Activated T-cell treated with anti-CD3 and anti-CD28 coated beads, Interleukin-2, amount 50 U/mL, for 72 hours (primary cell): Measurements from ENCODE around the gene AJM1. TPM values are rescaled to one million over a fixed set of nuclear protein-coding genes. Genes with fewer than 3 reads are reported as not detected.
"Not testable (repeated sequence)": the region's sequence is repeated elsewhere in the genome, so short reads cannot be mapped to it uniquely, and the experiment has no call there.

Source experiments
- ATAC-seq, 2 donors: fragments of 150-1000 bp; cut with Tn5 transposase; replicated peaks in 1 of 2; 2 replicates each; pipeline ENCODE4 v1.10.0; 2021; ENCODE audit warnings: moderate library complexity in 2 of 2, mild to moderate bottlenecking in 1 of 2
- DNase-seq, 2 donors: peaks; one replicate each; pipeline ENCODE4 v3.0.0; 2021 to 2022; ENCODE audit warnings: mixed read lengths in 1 of 2
- H3K27ac Mint-ChIP-seq: one replicate; pipeline ENCODE4 v1.8.0; 2022; ENCODE audit warnings: mild to moderate bottlenecking, moderate library complexity, mixed read lengths
- H3K27me3 Mint-ChIP-seq: one replicate; pipeline ENCODE4 v1.8.0; 2022; ENCODE audit warnings: low read depth, mixed read lengths
- H3K36me3 Mint-ChIP-seq, 2 donors: one replicate each; pipeline ENCODE4 v1.8.0; 2022; ENCODE audit warnings: mixed read lengths in 2 of 2, mild to moderate bottlenecking in 1 of 2; ENCODE audit not compliant: insufficient read depth in 2 of 2
- H3K4me1 Mint-ChIP-seq: one replicate; pipeline ENCODE4 v1.8.0; 2022; ENCODE audit warnings: low read depth, mixed read lengths
- H3K4me3 Mint-ChIP-seq, 2 donors: one replicate each; pipeline ENCODE4 v1.8.0; 2022; ENCODE audit warnings: mild to moderate bottlenecking in 2 of 2, mixed read lengths in 2 of 2, moderate library complexity in 2 of 2
- H3K9me3 Mint-ChIP-seq, 2 donors: one replicate each; pipeline ENCODE4 v1.8.0; 2022; ENCODE audit warnings: mixed read lengths in 2 of 2
- total RNA-seq, 2 donors: library from RNA; stranded (reverse); gene quantifications; one replicate each; pipeline ENCODE4 v1.2.3, GENCODE V29; 2022

Gene AJM1
- total RNA-seq, 2 donors from 2014 or later: 5.3 to 5.7 TPM

DNA sequence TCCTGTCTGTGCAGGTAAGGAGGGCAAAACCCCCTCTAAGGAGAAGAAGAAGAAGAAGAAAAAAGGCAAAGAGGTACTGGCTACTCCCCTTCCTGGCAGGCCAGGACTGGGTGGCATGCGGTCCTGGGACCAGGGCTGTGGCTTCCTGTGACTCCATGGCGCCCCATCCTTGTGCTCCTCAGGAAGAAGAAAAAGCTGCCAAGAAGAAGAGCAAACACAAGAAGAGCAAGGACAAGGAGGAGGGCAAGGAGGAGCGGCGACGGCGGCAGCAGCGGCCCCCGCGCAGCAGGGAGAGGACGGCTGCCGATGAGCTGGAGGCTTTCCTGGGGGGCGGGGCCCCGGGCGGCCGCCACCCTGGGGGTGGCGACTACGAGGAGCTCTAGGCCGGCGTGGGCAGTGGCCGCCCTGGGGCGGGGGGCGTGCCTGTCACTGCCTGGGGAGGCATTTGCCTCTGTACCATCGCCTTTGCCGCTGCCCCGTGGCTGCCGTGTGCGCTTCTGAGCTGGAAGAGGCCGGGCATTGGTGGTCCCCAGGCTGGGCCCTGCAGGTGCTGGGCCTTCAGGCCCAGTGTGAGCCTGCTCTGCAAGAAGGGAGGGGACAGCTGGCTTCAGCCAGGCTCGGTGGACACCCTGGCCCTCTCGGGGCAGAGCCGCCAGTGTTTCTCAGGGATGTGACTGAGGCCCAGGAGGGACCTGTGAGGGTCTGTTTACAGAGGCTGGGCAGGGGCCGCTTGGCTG is 2.0 kb upstream of the AJM1 start:
- H3K36me3 Mint-ChIP-seq: no peaks in the 10 kb centered on the region
- H3K27me3 Mint-ChIP-seq: no peaks in the 10 kb centered on the region
- H3K9me3 Mint-ChIP-seq: no peaks in the 10 kb centered on the region
- DNase-seq (no peak), ATAC-seq (no peak)
- H3K27ac Mint-ChIP-seq: no peak overlapping the region
- H3K4me1 Mint-ChIP-seq: peaks cover 18% of the 10 kb centered on the region
- H3K4me3 Mint-ChIP-seq: no peak overlapping the region

DNA sequence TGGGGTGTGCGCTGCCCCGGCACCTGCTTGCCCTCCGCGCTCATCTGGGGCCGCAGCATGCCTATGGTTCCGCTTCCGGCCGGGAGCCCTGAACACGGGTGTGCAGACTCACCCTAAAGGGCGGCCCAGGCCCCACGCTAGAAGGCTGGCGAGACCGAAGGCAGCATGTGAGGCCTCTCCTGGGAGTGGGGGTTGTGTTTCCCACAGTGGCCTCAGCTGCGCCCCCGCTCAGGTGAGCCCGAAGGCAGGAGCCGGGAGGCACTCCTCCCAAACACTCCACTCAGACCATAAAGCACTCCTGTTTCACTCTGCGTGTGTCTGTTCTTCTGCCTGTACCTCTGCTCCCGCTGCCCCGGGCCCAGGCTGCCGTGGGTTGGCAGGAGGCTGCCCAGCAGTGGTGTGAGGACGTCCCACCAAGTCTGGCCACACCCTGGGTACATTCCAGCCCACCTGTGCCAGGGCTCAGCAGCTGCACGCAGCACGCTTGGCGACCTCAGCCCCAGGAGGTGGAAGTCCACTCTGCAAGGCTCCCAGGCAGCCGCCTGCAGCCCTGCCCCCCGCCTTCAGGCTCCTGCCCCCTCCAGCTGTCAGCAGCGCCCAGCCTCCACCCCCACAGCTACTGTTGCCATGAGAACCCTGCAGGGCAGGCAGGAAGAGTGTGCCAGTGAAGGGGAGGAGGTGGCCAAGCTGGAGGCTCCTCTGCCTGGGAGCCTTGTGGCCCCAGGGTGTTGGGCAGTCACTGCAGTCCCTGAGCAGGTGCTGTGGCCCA is 1.2 kb upstream of the AJM1 start:
- ATAC-seq: no peak
- Mint-ChIP-seq H3K4me3 (no peak overlapping the region), H3K9me3 (no peaks in the 10 kb centered on the region), H3K4me1 (peaks cover 18% of the 10 kb centered on the region), H3K27ac (no peak overlapping the region), H3K36me3 (no peaks in the 10 kb centered on the region), H3K27me3 (no peaks in the 10 kb centered on the region)
- DNase-seq: no peak

DNA sequence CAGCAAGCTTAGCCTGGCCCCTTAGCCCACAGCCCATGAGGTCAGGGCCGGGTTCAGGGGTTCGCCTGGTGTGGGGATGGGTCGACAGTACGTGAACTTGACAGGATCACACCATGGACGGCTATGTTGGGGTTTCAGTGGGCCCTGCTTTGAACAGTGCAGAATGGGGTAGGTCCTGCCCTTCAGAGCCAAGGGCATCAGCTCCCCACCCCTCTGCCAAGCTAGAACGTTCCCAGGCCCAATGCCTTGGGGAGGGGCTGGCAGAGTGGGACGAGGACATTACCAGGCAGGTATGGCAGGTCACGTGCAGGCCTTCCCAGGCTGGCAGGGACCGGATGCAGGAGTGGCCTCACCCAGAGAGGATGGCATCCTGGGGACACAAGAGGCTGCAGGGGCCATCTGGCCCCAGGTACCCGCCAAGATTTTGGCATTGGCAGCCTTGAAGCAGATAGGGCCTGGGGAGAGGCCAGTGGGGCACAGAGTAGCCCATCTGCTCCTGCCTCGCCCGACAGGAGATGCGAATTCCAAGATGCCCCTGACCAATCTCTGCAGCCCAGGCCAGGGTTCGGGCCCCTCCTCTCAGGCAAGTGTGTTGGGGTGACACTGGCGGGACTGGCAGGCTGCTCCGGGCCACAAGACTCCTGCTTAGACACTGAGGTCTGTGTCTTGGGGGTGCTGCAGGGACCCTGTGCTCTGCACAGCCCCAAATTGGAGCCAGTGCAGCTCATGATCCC is 465 bp upstream of the AJM1 start:
- Mint-ChIP-seq H3K4me1 (peaks cover 18% of the 10 kb centered on the region), H3K4me3 (peak overlapping the region; percentile 87 to 93)
- DNase-seq, H3K9me3 Mint-ChIP-seq, H3K36me3 Mint-ChIP-seq, H3K27ac Mint-ChIP-seq, ATAC-seq, H3K27me3 Mint-ChIP-seq: not testable (repeated sequence)

DNA sequence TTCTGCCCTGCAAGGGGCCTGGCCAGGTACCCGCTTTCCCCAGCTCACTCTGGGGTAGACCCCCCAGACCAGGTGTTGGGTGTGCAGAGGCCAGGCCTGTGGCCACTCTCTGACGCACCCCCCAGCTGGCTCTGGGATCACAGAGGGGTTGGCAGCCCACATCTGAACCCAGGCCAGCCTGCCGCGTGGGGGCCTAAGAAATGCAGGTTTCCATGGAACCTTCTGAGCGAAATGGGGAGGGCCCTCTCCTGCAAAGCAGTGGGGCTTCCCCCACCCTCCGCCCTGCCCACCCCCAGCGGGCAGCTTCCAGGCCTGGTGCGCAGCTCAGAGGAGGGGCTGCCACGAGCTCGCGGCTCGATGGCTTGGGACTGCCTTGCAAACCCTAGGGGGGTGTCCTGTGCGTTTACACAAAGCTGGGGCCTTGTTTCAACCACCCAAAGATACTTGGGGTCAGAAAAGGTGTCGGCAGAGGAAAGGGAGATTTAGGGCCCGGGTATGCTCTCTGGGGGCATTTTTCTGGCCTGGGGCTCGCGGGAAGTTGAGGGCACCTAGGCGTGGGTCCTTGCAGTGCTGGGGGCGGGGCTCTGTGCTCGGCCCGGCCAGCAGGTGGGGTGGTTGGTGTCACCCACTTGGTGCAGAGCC is 1.0 kb downstream of the AJM1 start:
- not testable (repeated sequence) for H3K9me3 Mint-ChIP-seq, H3K36me3 Mint-ChIP-seq, DNase-seq, H3K27me3 Mint-ChIP-seq, H3K27ac Mint-ChIP-seq, ATAC-seq
- peaks cover 29% of the 10 kb centered on the region for H3K4me1 Mint-ChIP-seq
- H3K4me3 Mint-ChIP-seq: peak overlapping the region; percentile 62 to 63

DNA sequence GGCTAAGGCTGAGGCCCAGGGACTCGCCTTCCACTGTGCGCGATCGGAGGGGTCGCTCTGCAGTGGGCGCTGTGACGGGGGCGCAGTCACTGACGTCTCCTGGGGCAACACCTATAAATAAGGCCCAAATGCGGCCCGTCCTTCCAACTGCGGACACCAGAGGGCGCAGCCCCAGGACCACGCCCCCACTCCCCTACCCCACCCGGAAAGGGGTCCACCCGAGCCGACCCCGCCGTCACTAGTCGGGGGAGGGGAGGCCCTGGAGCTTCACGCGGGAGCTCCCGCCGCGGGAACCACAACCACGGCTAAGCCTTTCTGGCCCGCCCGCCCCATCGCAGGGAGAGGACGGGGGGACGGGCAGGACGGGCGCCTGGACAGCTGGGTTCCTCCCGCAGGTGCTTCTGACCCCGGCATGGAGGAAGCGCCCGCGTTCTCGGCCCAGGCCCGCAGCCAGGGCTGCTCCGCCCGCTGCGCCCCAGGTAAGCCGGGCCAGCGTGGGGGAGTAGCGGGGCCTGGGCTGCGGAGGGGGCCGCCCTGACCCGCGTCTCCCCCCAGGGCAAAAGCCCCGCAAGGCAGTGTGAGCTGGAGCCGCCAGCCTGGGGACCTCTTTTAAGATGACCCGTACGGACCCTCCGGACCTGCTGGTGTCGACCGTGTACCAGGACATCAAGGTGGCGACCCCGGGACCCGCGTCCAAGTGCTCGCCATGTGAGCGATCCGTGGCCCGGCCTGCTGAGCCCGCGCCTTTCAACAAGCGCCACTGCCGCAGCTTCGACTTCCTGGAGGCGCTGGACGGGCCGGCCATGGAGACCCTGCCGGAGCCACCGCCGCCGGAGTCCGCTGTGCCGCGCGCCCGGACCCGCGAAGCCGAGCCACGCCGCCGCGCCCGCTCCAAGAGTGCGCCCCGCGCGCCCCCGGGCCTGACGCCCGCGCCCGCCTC is 1.8 kb downstream of the AJM1 start:
- peaks cover 29% of the 10 kb centered on the region for H3K4me1 Mint-ChIP-seq
- H3K27me3 Mint-ChIP-seq, H3K27ac Mint-ChIP-seq, H3K9me3 Mint-ChIP-seq, H3K36me3 Mint-ChIP-seq: not testable (repeated sequence)
- ATAC-seq: peak; percentile 18 to 23
- H3K4me3 Mint-ChIP-seq: peak overlapping the region; percentile 62 to 63
- DNase-seq: peak; percentile 71 to 75

DNA sequence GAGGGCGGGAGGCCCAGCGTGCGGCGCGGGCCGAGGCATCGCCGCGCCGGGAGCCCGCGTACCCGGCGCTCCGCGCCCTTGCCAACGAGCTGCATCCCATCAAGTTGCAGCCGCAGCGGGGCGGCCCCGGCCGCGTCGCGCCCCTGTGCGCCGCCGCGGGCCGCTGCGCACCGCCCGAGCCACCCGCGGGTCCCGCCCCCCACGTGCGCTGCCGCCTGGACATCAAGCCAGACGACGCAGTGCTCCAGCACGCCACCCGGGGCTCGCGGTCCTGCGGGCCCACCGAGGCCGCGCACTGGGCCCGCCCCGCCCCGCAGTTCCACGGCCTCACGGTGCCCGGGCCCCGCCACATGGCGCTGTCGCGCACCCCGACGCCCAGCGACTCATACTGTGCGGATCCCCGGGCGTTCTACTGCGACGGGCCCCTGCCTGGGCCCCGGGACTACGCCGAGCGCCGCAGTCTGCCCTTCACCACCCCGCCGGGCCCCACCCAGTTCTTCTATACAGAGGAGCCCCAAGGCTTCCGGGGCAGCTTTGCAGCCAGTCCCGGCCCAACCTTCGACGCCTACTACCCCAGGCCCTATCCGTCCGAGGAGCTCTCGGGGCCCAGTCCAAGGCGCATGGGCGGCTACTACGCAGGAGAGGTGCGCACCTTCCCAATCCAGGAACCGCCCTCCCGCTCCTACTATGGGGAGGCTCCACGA is 2.6 kb downstream of the AJM1 start:
- H3K27ac Mint-ChIP-seq: no peak overlapping the region

DNA sequence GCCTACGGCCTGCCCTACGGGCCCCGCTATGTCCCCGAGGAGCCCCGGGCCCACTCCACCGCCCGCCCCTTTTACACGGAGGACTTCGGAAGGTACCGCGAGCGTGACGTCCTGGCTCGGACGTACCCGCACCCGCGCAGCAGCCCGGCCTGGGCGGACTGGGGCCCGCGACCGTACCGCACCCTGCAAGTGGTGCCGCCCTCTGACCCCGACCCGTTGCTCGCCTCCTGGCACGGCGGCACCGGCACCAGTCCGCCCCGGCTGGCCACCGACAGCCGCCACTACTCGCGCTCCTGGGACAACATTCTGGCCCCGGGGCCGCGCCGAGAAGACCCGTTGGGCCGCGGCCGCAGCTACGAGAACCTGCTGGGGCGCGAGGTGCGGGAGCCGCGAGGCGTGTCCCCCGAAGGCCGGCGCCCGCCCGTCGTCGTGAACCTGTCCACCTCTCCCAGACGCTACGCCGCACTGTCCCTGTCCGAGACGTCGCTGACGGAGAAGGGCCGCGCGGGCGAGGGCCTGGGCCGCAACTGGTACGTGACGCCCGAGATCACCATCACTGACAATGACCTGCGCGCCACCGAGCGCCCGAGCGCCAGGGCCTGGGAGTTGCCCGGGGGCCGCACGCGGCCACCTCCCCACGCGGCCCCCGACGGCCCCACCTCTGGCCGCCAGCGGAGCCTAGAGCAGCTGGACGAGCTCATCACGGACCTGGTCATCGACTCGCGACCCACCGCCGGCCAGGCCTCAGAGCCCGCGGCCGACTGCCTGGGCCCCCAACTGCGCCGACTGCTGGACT is 3.4 kb downstream of the AJM1 start:
- no peak for ATAC-seq
- H3K27ac Mint-ChIP-seq: no peak overlapping the region
- peaks cover 3 to 8% of the 10 kb centered on the region in 2 donors for H3K36me3 Mint-ChIP-seq
- no peaks in the 10 kb centered on the region for H3K27me3 Mint-ChIP-seq
- peaks cover 32% of the 10 kb centered on the region for H3K4me1 Mint-ChIP-seq
- H3K9me3 Mint-ChIP-seq: no peaks in the 10 kb centered on the region
- no peak for DNase-seq
- H3K4me3 Mint-ChIP-seq: peak overlapping the region; percentile 25 to 37

More for the DNA sequence above, 2.6 kb downstream of the AJM1 start:
- peaks cover 3 to 8% of the 10 kb centered on the region in 2 donors for H3K36me3 Mint-ChIP-seq
- no peak for ATAC-seq
- H3K4me1 Mint-ChIP-seq: peaks cover 29% of the 10 kb centered on the region
- no peaks in the 10 kb centered on the region for H3K9me3 Mint-ChIP-seq
- DNase-seq: peak in 1 of 2 donors; percentile 37
- no peaks in the 10 kb centered on the region for H3K27me3 Mint-ChIP-seq
- H3K4me3 Mint-ChIP-seq: peak overlapping the region; percentile 25 to 37

DNA sequence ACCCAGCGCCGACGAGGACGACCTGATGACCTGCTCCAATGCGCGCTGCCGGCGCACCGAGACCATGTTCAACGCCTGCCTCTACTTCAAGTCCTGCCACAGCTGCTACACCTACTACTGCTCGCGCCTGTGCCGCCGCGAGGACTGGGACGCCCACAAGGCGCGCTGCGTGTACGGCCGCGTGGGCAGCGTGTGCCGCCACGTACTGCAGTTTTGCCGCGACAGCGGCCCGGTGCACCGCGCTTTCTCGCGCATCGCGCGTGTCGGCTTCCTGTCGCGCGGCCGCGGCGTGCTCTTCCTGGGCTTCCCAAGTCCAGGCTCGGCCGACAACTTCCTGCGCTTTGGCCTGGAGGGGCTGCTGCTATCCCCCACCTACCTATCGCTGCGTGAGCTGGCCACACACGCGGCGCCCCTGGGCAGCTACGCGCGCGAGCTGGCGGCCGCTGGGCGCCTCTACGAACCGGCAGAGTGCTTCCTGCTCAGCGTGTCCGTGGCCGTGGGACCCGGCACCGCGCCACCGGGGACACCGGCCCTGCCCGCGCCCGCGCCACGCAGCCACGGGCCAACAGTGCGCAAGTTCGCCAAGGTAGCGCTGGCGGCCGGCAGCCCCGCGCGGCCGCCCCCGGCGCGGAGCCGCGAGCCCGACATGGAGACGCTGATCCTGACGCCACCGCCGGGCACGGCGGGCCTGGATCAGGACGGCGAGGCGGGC is 4.3 kb downstream of the AJM1 start:
- peaks cover 3 to 8% of the 10 kb centered on the region in 2 donors for H3K36me3 Mint-ChIP-seq
- ATAC-seq (no peak), DNase-seq (peak in 1 of 2 donors; percentile 40)
- H3K4me3 Mint-ChIP-seq: peak overlapping the region; percentile 67 to 99
- peak overlapping the region; percentile 89 for H3K27ac Mint-ChIP-seq
- H3K27me3 Mint-ChIP-seq: no peaks in the 10 kb centered on the region
- no peaks in the 10 kb centered on the region for H3K9me3 Mint-ChIP-seq
- H3K4me1 Mint-ChIP-seq: peaks cover 29% of the 10 kb centered on the region

DNA sequence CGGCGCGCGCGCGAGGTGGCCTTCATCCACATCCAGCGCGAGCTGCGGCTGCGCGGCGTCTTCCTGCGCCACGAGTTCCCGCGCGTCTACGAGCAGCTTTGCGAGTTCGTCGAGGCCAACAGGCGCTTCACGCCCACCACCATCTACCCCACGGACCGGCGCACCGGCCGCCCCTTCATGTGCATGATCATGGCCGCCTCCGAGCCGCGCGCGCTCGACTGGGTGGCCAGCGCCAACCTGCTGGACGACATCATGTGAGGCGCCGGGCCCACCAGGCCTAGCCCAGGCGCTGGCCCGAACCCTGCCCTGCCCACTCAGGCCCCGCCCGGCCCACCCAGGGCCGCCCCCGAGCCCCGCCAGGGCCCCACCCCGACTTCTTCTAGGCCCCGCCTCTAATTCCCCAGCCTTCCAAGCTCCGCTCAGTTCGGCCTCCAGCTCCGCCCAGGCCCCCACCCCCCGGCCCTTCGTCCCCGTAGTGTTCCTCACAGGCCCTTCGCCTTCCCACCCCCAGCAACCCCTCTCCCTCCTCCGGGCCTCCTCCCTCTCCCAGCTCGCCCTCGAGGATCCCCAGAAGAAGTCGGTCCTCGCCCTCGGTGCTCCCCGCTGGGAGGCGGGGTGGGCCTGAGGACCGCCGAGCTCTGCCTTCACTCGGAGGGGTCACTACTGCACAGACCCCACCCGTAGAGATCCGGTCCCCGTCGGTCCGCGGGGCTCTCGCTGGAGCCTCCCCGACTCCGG is 5.0 kb downstream of the AJM1 start:
- Mint-ChIP-seq H3K4me1 (peaks cover 22% of the 10 kb centered on the region), H3K36me3 (peaks cover 3 to 8% of the 10 kb centered on the region in 2 donors), H3K27me3 (no peaks in the 10 kb centered on the region), H3K4me3 (peak overlapping the region; percentile 92 to 99), H3K9me3 (no peaks in the 10 kb centered on the region), H3K27ac (peak overlapping the region; percentile 68)
- DNase-seq (peak; percentile 28 to 47), ATAC-seq (no peak)

DNA sequence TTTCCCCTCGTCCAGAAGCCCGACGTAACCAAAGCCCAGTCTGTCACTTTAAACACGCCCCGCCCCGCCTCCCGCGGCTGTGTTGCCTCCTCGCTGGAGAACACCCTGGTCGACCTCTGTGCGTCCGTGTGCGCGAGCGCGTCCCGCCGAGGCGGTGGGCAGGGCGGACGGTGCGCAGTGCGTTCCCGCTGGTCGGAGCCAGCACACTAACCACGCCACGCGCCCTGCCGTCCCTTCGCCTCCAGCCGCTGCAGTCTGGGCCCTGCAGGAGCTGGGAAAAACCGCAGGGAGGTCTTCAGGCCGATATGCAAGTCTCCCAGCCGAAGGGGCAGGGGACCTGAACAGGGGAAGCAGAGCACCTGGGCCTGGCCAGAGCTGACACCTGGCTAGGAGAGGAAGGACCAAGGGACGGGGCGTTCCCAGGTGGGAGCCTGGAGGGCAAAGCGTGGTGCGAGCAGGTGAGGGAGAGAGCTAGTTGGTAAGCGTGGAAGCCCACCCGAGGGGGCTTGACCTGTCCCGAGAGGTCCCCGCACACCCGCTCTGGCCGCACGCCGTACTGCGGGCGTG is 5.6 kb downstream of the AJM1 start:
- DNase-seq (peak; percentile 91 to 94), ATAC-seq (peak; percentile 51 to 53)
- Mint-ChIP-seq H3K27ac (peak overlapping the region; percentile 51), H3K9me3 (no peaks in the 10 kb centered on the region), H3K27me3 (no peaks in the 10 kb centered on the region), H3K4me1 (peaks cover 19% of the 10 kb centered on the region), H3K4me3 (peak overlapping the region; percentile 92 to 99), H3K36me3 (peaks cover 3 to 8% of the 10 kb centered on the region in 2 donors)
